PC-9 (cell line): ENCODE measurements around the gene SAG. TPM values are rescaled to one million over a fixed set of nuclear protein-coding genes. Genes with fewer than 3 reads are reported as not detected.

Experiments
- BruUV-seq: library from RNA; stranded (reverse); fragments of 400-500 nt; replicated peaks from 2 replicates; lab custom pipeline; 2021; lab: Mats Ljungman, UMichigan
- CTCF ChIA-PET: fragments of 300-600 bp; sonication (Branson Sonifier 250); formaldehyde crosslinking; loops from one replicate; lab custom pipeline; 2022; ENCODE audit warnings: antibody characterized with exemption; lab: Charles Lee
- POLR2A ChIA-PET: fragments of 300-600 bp; sonication (Branson Sonifier 250); formaldehyde crosslinking; loops from one replicate; lab custom pipeline; 2022; ENCODE audit warnings: antibody characterized with exemption; ENCODE audit not compliant: unreplicated experiment; lab: Charles Lee
- DNase-seq, 2 experiments: peaks; one replicate each; pipeline versions ENCODE4 v3.0.0 to v3.0.0-alpha.2; 2015 to 2022; ENCODE audit warnings: mixed read lengths in 1 of 2
- H2AFZ ChIP-seq: fragments of 200-600 bp; sonication (generic); 2 replicates; pipeline ENCODE4 v1.8.1; 2017; ENCODE audit warnings: antibody characterized with exemption
- H3F3A ChIP-seq: fragments of 200-600 bp; sonication (generic); 2 replicates; pipeline ENCODE4 v1.8.1; 2017; ENCODE audit warnings: antibody characterized with exemption, mild to moderate bottlenecking, low read depth; ENCODE audit not compliant: insufficient read depth
- H3K27ac ChIP-seq: fragments of 200-600 bp; sonication (generic); 2 replicates; pipeline ENCODE4 v1.6.1; 2016; ENCODE audit warnings: mixed run types
- H3K27me3 ChIP-seq: fragments of 200-600 bp; sonication (generic); 2 replicates; pipeline ENCODE4 v1.6.1; 2016; ENCODE audit warnings: low read depth, mixed run types; ENCODE audit not compliant: insufficient read depth
- H3K36me3 ChIP-seq: fragments of 200-600 bp; sonication (generic); 2 replicates; pipeline ENCODE4 v1.6.1; 2016; ENCODE audit warnings: low read depth, mixed run types
- H3K4me1 ChIP-seq: fragments of 200-600 bp; sonication (generic); replicated peaks from 2 replicates; pipeline ENCODE4 v1.6.1; 2016; ENCODE audit warnings: mixed run types; ENCODE audit not compliant: insufficient read depth
- H3K4me2 ChIP-seq: fragments of 200-600 bp; sonication (generic); 2 replicates; pipeline ENCODE4 v1.6.1; 2017; ENCODE audit warnings: mixed run types
- H3K4me3 ChIP-seq: fragments of 200-600 bp; sonication (generic); 2 replicates; pipeline ENCODE4 v1.6.1; 2016; ENCODE audit warnings: mixed run types
- H3K79me2 ChIP-seq: fragments of 200-600 bp; sonication (generic); 2 replicates; pipeline ENCODE4 v1.6.1; 2017; ENCODE audit warnings: low read depth, mixed run types
- H3K9me2 ChIP-seq: fragments of 200-600 bp; sonication (generic); 2 replicates; pipeline ENCODE4 v1.8.1; 2017; ENCODE audit warnings: mild to moderate bottlenecking; ENCODE audit not compliant: insufficient read depth
- H3K9me3 ChIP-seq: fragments of 200-600 bp; sonication (generic); 2 replicates; pipeline ENCODE4 v1.8.1; 2016; ENCODE audit warnings: low read depth; ENCODE audit not compliant: insufficient read depth
- H4K20me1 ChIP-seq: fragments of 200-600 bp; sonication (generic); 2 replicates; pipeline ENCODE4 v1.8.1; 2017; ENCODE audit not compliant: insufficient read depth
- EZH2 ChIP-seq: fragments of 200-600 bp; sonication (generic); IDR thresholded peaks from 2 replicates; pipeline ENCODE4 v1.8.0; 2017; ENCODE audit warnings: antibody characterized with exemption, low read depth
- intact Hi-C: fragments of 100-400 bp; cut with micrococcal nuclease; formaldehyde crosslinking; loops from one replicate; pipeline ENCODE4 v1.10.0; 2022; ENCODE audit not compliant: unreplicated experiment
- total RNA-seq: library from RNA; stranded (reverse); gene quantifications from 2 replicates; pipeline ENCODE4 v1.2.3, GENCODE V29; 2021
- TF ChIP-seq, protein P1 (sequence below): fragments of 200-600 bp; sonication (generic); conservative IDR thresholded peaks from 2 replicates; pipeline ENCODE4 v1.6.1; 2017; ENCODE audit warnings: mixed run types, antibody characterized with exemption, mild to moderate bottlenecking, moderate library complexity

Gene SAG
- total RNA-seq, 1 experiment from 2014 or later = not detected

DNA sequence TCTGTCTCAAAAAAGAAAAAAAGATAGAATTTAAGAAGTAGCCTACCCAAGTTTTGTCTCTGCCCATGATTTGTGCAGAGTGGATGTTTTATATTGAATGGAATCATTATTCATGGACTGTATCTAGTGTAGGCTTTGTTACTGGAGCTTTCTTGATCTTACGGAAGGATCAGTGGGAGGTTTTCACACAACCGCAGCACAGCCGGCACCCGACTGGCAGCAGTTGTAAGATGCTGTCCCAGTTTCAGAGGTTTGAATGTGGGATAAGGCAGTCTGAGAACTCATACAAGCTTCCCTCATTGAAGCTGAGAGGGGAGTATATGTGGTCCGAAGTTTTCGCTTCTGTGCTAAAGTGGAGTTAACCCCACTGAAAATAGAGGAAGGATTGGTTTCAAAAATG lies 19.7 kb upstream of the SAG start:
- intact Hi-C loops = no loop called here
- no peaks in the 10 kb centered on the region for H3K9me2 ChIP-seq
- no peaks in the 10 kb centered on the region for H3K27me3 ChIP-seq
- no peaks in the 10 kb centered on the region for H3K9me3 ChIP-seq
- H3F3A ChIP-seq = peaks cover 55% of the 10 kb centered on the region
- H3K4me3 ChIP-seq = no peak overlapping the region
- no peak for DNase-seq
- no peaks in the 10 kb centered on the region for H3K4me1 ChIP-seq
- TF ChIP-seq, protein P1, sequence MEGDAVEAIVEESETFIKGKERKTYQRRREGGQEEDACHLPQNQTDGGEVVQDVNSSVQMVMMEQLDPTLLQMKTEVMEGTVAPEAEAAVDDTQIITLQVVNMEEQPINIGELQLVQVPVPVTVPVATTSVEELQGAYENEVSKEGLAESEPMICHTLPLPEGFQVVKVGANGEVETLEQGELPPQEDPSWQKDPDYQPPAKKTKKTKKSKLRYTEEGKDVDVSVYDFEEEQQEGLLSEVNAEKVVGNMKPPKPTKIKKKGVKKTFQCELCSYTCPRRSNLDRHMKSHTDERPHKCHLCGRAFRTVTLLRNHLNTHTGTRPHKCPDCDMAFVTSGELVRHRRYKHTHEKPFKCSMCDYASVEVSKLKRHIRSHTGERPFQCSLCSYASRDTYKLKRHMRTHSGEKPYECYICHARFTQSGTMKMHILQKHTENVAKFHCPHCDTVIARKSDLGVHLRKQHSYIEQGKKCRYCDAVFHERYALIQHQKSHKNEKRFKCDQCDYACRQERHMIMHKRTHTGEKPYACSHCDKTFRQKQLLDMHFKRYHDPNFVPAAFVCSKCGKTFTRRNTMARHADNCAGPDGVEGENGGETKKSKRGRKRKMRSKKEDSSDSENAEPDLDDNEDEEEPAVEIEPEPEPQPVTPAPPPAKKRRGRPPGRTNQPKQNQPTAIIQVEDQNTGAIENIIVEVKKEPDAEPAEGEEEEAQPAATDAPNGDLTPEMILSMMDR = no peak
- TF ChIP-seq EZH2 = no peak
- no peak overlapping the region for H2AFZ ChIP-seq
- peaks cover 72% of the 10 kb centered on the region for H3K36me3 ChIP-seq
- BruUV-seq = no TSS peak
- no peak overlapping the region for H3K4me2 ChIP-seq
- CTCF ChIA-PET = no interaction called here
- 0 out of 2 replicates have a peak, but pooled peaks cover 5% of the 10 kb centered on the region for H3K79me2 ChIP-seq
- H4K20me1 ChIP-seq = peaks cover 10% of the 10 kb centered on the region; the same call in 1 of the 2 replicates
- POLR2A ChIA-PET = no interaction called here
- H3K27ac ChIP-seq = no peak overlapping the region

DNA sequence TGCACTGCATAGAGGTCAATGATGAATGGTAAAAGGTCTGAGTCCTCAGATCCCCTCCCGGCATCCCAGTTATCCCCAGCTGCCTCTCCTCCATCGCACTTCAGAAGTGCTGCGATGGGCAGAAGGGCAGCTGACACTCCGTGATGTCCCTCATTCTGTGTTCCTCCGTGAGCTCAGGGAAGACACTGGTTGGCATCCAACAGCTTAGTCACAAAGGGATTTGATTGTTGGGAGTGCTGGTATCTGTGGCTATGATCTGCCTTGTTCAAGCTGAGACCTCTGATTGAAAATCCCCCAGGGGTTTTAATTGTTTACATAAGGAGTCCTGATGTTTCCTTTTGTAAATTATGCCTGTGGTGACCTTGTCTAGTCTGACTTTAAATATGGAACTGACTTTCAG lies 19.0 kb upstream of the SAG start:
- no peak overlapping the region for H3K4me2 ChIP-seq
- H3F3A ChIP-seq = peaks cover 59% of the 10 kb centered on the region
- TF ChIP-seq EZH2 = no peak
- TF ChIP-seq, protein P1 = no peak
- 0 out of 2 replicates have a peak, but pooled peaks cover 5% of the 10 kb centered on the region for H3K79me2 ChIP-seq
- H3K4me3 ChIP-seq = no peak overlapping the region
- intact Hi-C loops = no loop called here
- H2AFZ ChIP-seq = no peak overlapping the region
- H3K27me3 ChIP-seq = no peaks in the 10 kb centered on the region
- H3K27ac ChIP-seq = no peak overlapping the region
- POLR2A ChIA-PET = no interaction called here
- no peak for DNase-seq
- CTCF ChIA-PET = interaction anchor here (0.6 kb wide), 1 partner anchor 515 kb away, joined by 3 read pairs; no protein-coding TSS in a partner anchor
- no peaks in the 10 kb centered on the region for H3K9me3 ChIP-seq
- no peaks in the 10 kb centered on the region for H3K4me1 ChIP-seq
- H3K36me3 ChIP-seq = peaks cover 75% of the 10 kb centered on the region
- H3K9me2 ChIP-seq = no peaks in the 10 kb centered on the region
- peaks cover 10% of the 10 kb centered on the region; the same call in 1 of the 2 replicates for H4K20me1 ChIP-seq
- BruUV-seq = no TSS peak

DNA sequence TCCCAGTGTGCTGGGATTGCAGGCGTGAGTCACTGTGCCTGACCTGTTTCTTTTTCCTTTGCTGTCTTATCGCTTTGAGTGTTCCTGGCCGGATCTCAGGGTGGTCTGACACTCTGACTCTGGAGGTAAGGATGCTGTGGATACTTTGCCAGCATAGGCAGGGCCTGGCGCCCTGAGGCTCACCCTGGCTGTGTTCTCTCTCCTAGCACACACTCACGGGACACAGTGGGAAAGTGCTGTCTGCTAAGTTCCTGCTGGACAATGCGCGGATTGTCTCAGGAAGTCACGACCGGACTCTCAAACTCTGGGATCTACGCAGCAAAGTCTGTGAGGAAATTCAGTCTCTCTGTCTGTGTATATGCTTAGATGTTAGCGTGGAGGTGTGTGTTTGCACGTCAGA lies 18.0 kb upstream of the SAG start:
- no peaks in the 10 kb centered on the region for H3K9me2 ChIP-seq

More for the DNA sequence above, 18.0 kb upstream of the SAG start:
- Histone ChIP-seq H3K79me2 (0 out of 2 replicates have a peak, but pooled peaks cover 5% of the 10 kb centered on the region), H3K4me3 (no peak overlapping the region), H3K36me3 (peaks cover 75% of the 10 kb centered on the region), H3K9me3 (no peaks in the 10 kb centered on the region), H3K4me2 (no peak overlapping the region), H2AFZ (no peak overlapping the region), H3F3A (peaks cover 66% of the 10 kb centered on the region), H3K27me3 (no peaks in the 10 kb centered on the region), H4K20me1 (peaks cover 10% of the 10 kb centered on the region; the same call in 1 of the 2 replicates), H3K4me1 (no peaks in the 10 kb centered on the region), H3K27ac (no peak overlapping the region)
- CTCF ChIA-PET = no interaction called here
- TF ChIP-seq EZH2 = no peak
- TF ChIP-seq, protein P1 = no peak
- POLR2A ChIA-PET = interaction anchor here (0.7 kb wide), 2 partner anchors 159 to 1575 kb away, joined by 3 to 6 read pairs; no protein-coding TSS in a partner anchor
- no TSS peak for BruUV-seq
- intact Hi-C loops = no loop called here
- no peak for DNase-seq
